ENCODE results near the gene PCDHGA6.

GRCh38 chr5:141393267-141393666 lies 19.6 kb downstream of the PCDHGA6 start:
- TF ChIP-seq CTCF (IDR thresholded peaks at IDR 0.05) = no peak
- no peak for TF ChIP-seq POLR2A (IDR thresholded peaks at IDR 0.05)

Measured in thyroid gland (tissue), 4 donors.